Endometrial microvascular endothelial cells (primary cell): ENCODE data around the gene GSDMA. TPM values are rescaled to one million over a fixed set of nuclear protein-coding genes. Genes with fewer than 3 reads are reported as not detected.

Experiments
- in situ Hi-C: cut with HindIII; loops from 2 replicates; pipeline ENCODE4 v1.10.0; 2017; ENCODE audit warnings: low sequenced_read_pairs, low pct_unique_long_range_greater_than_20kb; ENCODE audit errors: inconsistent ontology term
- total RNA-seq: library from RNA; depleted of rRNA; stranded (reverse); fragments of >200 nt; gene quantifications from one replicate; pipeline ENCODE4 v1.2.3, GENCODE V29; 2015; ENCODE audit errors: inconsistent ontology term

The GSDMA gene
- total RNA-seq, 1 donor from 2014 or later = not detected

GRCh38 chr17:40026816-40027613, 64.2 kb downstream of the GSDMA start:
- in situ Hi-C loops = no loop called here

Other genes with a start within 250 kb of the GSDMA start
- 80.7 TPM for gene MIEN1, start 232.5 kb upstream of the GSDMA start, total RNA-seq
- not detected for gene GRB7, start 225.1 kb upstream of the GSDMA start, total RNA-seq
- gene IKZF3, start 98.7 kb upstream of the GSDMA start, total RNA-seq = not detected
- gene ZPBP2, start 94.8 kb upstream of the GSDMA start, total RNA-seq = not detected
- 0.19 TPM for gene GSDMB, start 44.4 kb upstream of the GSDMA start, total RNA-seq
- gene ORMDL3, start 35.4 kb upstream of the GSDMA start, total RNA-seq = 13.8 TPM
- gene LRRC3C, start 35.3 kb upstream of the GSDMA start, total RNA-seq = not detected
- gene PSMD3, start 17.8 kb downstream of the GSDMA start, total RNA-seq = 212 TPM
- 25.4 TPM for gene CSF3, start 52.4 kb downstream of the GSDMA start, total RNA-seq
- gene MED24, start 91.4 kb downstream of the GSDMA start, total RNA-seq = 135 TPM
- 17.8 TPM for gene THRA, start 100.0 kb downstream of the GSDMA start, total RNA-seq
- gene NR1D1, start 137.6 kb downstream of the GSDMA start, total RNA-seq = 2.2 TPM
- gene MSL1, start 159.0 kb downstream of the GSDMA start, total RNA-seq = 78.9 TPM
- gene CASC3, start 177.5 kb downstream of the GSDMA start, total RNA-seq = 48.9 TPM
- 2.6 TPM for gene RAPGEFL1, start 214.5 kb downstream of the GSDMA start, total RNA-seq